ENCODE results near the gene BID. TPM values are rescaled to one million over a fixed set of nuclear protein-coding genes. Genes with fewer than 3 reads are reported as not detected.
"Not testable (repeated sequence)": the region's sequence is repeated elsewhere in the genome, so short reads cannot be mapped to it uniquely, and the experiment has no call there.

Gene BID
- total RNA-seq, 2 experiments from 2014 or later: 8.9 to 10.3 TPM

- Mint-ChIP-seq H3K27ac (peak overlapping the region; percentile 69), H3K36me3 (ENCODE audit: low read depth) (no peaks in the 10 kb centered on the region), H3K4me3 (no peak overlapping the region), H3K27me3 (no peaks in the 10 kb centered on the region), H3K9me3 (no peaks in the 10 kb centered on the region), H3K4me1 (ENCODE audit: low read depth) (peaks cover 44% of the 10 kb centered on the region)
- Histone ChIP-seq H3K27me3 (ENCODE audit: control insufficient read depth in 1 of 2, insufficient read depth in 2 of 2, low read length in 2 of 2) (no peaks in the 10 kb centered on the region), H3K36me3 (ENCODE audit: insufficient read depth, low read length) (peaks cover 3% of the 10 kb centered on the region), H3K9me3 (ENCODE audit: control insufficient read depth in 1 of 2, insufficient read depth in 1 of 2, low read length in 2 of 2) (no peaks in the 10 kb centered on the region), H3K27ac (ENCODE audit: low read depth in 1 of 2, low read length in 2 of 2) (no peak overlapping the region), H3K4me1 (ENCODE audit: insufficient read depth, low read length) (peaks cover 32% of the 10 kb centered on the region), H3K4me3 (ENCODE audit: low read length) (no peak overlapping the region)
- ChIA-PET POLR2A (no interaction called here), CTCF (no interaction called here)
- no peak for TF ChIP-seq CTCF (IDR thresholded peaks at IDR 0.05)
- ATAC-seq (ENCODE audit: poor library complexity): no peak
- intact Hi-C loops (cut with DNase I, micrococcal nuclease): no loop called here
- DNase-seq: no peak
Observed at GRCh38 chr22:17764036-17764435, 10.2 kb downstream of the BID start.

- peaks cover 30% of the 10 kb centered on the region for H3K4me1 ChIP-seq (ENCODE audit: insufficient read depth, low read length)
- H3K27me3 ChIP-seq (ENCODE audit: control insufficient read depth in 1 of 2, insufficient read depth in 2 of 2, low read length in 2 of 2); H3K9me3 Mint-ChIP-seq; H3K9me3 ChIP-seq (ENCODE audit: control insufficient read depth in 1 of 2, insufficient read depth in 1 of 2, low read length in 2 of 2); POLR2A ChIA-PET; H3K27ac Mint-ChIP-seq; H3K36me3 ChIP-seq (ENCODE audit: insufficient read depth, low read length); DNase-seq; H3K36me3 Mint-ChIP-seq (ENCODE audit: low read depth); intact Hi-C loops (cut with DNase I, micrococcal nuclease); ATAC-seq (ENCODE audit: poor library complexity); H3K27me3 Mint-ChIP-seq; H3K4me3 Mint-ChIP-seq; H3K27ac ChIP-seq (ENCODE audit: low read depth in 1 of 2, low read length in 2 of 2); H3K4me3 ChIP-seq (ENCODE audit: low read length): not testable (repeated sequence)
- CTCF ChIA-PET: interaction anchor here (0.6 kb wide), 1 partner anchor 22 kb away, joined by 3 read pairs; no protein-coding TSS in a partner anchor
- peaks cover 47% of the 10 kb centered on the region for H3K4me1 Mint-ChIP-seq (ENCODE audit: low read depth)
Observed at GRCh38 chr22:17763442-17763841, 10.8 kb downstream of the BID start.

GRCh38 chr22:17761138-17761488, 13.2 kb downstream of the BID start:
- no peak for TF ChIP-seq CTCF (IDR thresholded peaks at IDR 0.05)
- Histone ChIP-seq H3K4me1 (ENCODE audit: insufficient read depth, low read length) (peaks cover 11% of the 10 kb centered on the region), H3K36me3 (ENCODE audit: insufficient read depth, low read length) (peaks cover 2% of the 10 kb centered on the region), H3K9me3 (ENCODE audit: control insufficient read depth in 1 of 2, insufficient read depth in 1 of 2, low read length in 2 of 2) (no peaks in the 10 kb centered on the region), H3K27me3 (ENCODE audit: control insufficient read depth in 1 of 2, insufficient read depth in 2 of 2, low read length in 2 of 2) (no peaks in the 10 kb centered on the region), H3K27ac (ENCODE audit: low read depth in 1 of 2, low read length in 2 of 2) (no peak overlapping the region), H3K4me3 (ENCODE audit: low read length) (no peak overlapping the region)
- Mint-ChIP-seq H3K36me3 (ENCODE audit: low read depth) (no peaks in the 10 kb centered on the region), H3K27me3 (no peaks in the 10 kb centered on the region), H3K4me3 (no peak overlapping the region), H3K9me3 (no peaks in the 10 kb centered on the region), H3K27ac (peak overlapping the region; percentile 74), H3K4me1 (ENCODE audit: low read depth) (peaks cover 38% of the 10 kb centered on the region)
- intact Hi-C loops (cut with DNase I, micrococcal nuclease): no loop called here
- DNase-seq (no peak), ATAC-seq (ENCODE audit: poor library complexity) (no peak)
- CTCF ChIA-PET: interaction anchor here (0.7 kb wide), 1 partner anchor 9 kb away, joined by 3 read pairs; no protein-coding TSS in a partner anchor
- POLR2A ChIA-PET: no interaction called here
